HepG2 (cell line): ENCODE results near the gene CLEC3B. TPM values are rescaled to one million over a fixed set of nuclear protein-coding genes. Genes with fewer than 3 reads are reported as not detected.

Experiments used
- ATAC-seq: fragments of 200-7000 bp; cut with Tn5 transposase; 3 replicates; pipeline ENCODE4 v1.9.1; 2020; ENCODE audit warnings: mild to moderate bottlenecking, moderate library complexity
- BruUV-seq: library from RNA; stranded (reverse); fragments of 400-500 nt; replicated peaks from 2 replicates; lab custom pipeline; 2021; lab: Mats Ljungman, UMichigan
- CTCF ChIA-PET: fragments of 300-600 bp; formaldehyde crosslinking; extraction: SDS; loops from one replicate; lab custom pipeline; 2021; ENCODE audit warnings: low total read pairs, inconsistent platforms, low intra/inter-chr PET ratio; lab: Yijun Ruan, JAX
- POLR2A ChIA-PET: fragments of 350-600 bp; sonication (Branson Sonifier 250); formaldehyde crosslinking; loops from one replicate; lab custom pipeline; 2020; ENCODE audit warnings: antibody characterized with exemption, inconsistent platforms; lab: Yijun Ruan, JAX
- DNase-seq: peaks from one replicate; pipeline ENCODE4 v3.0.0-alpha.2; 2015; ENCODE audit warnings: low spot score
- FAIRE-seq: peaks from 3 replicates; lab custom pipeline; 2011; peaks lifted over from hg19 to GRCh38; lab: Jason Lieb, UNC
- H2AFZ ChIP-seq: one replicate; pipeline ENCODE4 v1.6.1; 2011; ENCODE audit warnings: low read length, inconsistent platforms
- H3K27ac ChIP-seq: fragments of 300-600 bp; 3 replicates; pipeline ENCODE4 v1.8.0; 2011; ENCODE audit warnings: mixed run types, mild to moderate bottlenecking, mixed read lengths, low read length, inconsistent platforms; ENCODE audit not compliant: insufficient read depth; ENCODE audit errors: extremely low read length
- H3K27me3 ChIP-seq, 2 experiments: fragments of 200-600 bp in 1 of 2; 2 replicates in 1 of 2; 3 replicates in 1 of 2; pipeline versions ENCODE4 v1.6.0 to v1.8.0; 2011; ENCODE audit warnings: low read length in 2 of 2, mild to moderate bottlenecking in 2 of 2, moderate library complexity in 2 of 2, inconsistent platforms in 1 of 2; ENCODE audit not compliant: insufficient read depth in 2 of 2, control insufficient read depth in 1 of 2
- H3K36me3 ChIP-seq, 2 experiments: fragments of 200-600 bp in 1 of 2; replicated peaks in 1 of 2; 2 replicates in 1 of 2; 3 replicates in 1 of 2; pipeline versions ENCODE4 v1.5.1 to v1.8.0; 2011; ENCODE audit warnings: low read length in 2 of 2, inconsistent platforms in 1 of 2; ENCODE audit not compliant: insufficient read depth in 2 of 2, control insufficient read depth in 1 of 2
- H3K4me1 ChIP-seq: 2 replicates; pipeline ENCODE4 v1.5.1; 2012; ENCODE audit warnings: low read length, inconsistent platforms; ENCODE audit not compliant: insufficient read depth
- H3K4me2 ChIP-seq: 2 replicates; pipeline ENCODE4 v1.6.0; 2011; ENCODE audit warnings: low read depth, low read length, inconsistent platforms
- H3K4me3 ChIP-seq, 3 experiments: fragments of 200-600 bp in 1 of 3; sonication (generic), shearing (Covaris generic) in 1 of 3; replicated peaks in 1 of 3; 2 replicates each; pipeline ENCODE4 v1.5.1; 2011 to 2016; ENCODE audit warnings: low read length in 3 of 3, inconsistent platforms in 2 of 3, low read depth in 2 of 3, mild to moderate bottlenecking in 2 of 3, control low read depth in 1 of 3, mixed read lengths in 1 of 3; ENCODE audit not compliant: insufficient read depth in 1 of 3
- H3K79me2 ChIP-seq: one replicate; pipeline ENCODE4 v1.6.1; 2011; ENCODE audit warnings: low read length, inconsistent platforms; ENCODE audit not compliant: insufficient read depth
- H3K9ac ChIP-seq: 2 replicates; pipeline ENCODE4 v1.6.0; 2011; ENCODE audit warnings: mild to moderate bottlenecking, low read depth, low read length, inconsistent platforms; ENCODE audit not compliant: insufficient read depth
- H3K9me3 ChIP-seq: 2 replicates; pipeline ENCODE4 v1.5.1; 2012; ENCODE audit warnings: mild to moderate bottlenecking, low read length
- H4K20me1 ChIP-seq: 2 replicates; pipeline ENCODE4 v1.6.0; 2011; ENCODE audit warnings: inconsistent platforms, mild to moderate bottlenecking, low read length, moderate library complexity; ENCODE audit not compliant: insufficient read depth
- ARNTL ChIP-seq: sonication (generic); formaldehyde crosslinking; IDR thresholded peaks from 2 replicates; pipeline ENCODE4 v1.4.0; 2020; ENCODE audit warnings: mild to moderate bottlenecking, missing genetic modification reagents
- CERS6 ChIP-seq: sonication (generic); formaldehyde crosslinking; IDR thresholded peaks from 2 replicates; pipeline ENCODE4 v1.5.0; 2020; ENCODE audit warnings: missing genetic modification reagents
- CREBL2 ChIP-seq: sonication (generic); formaldehyde crosslinking; IDR thresholded peaks from 2 replicates; pipeline ENCODE4 v1.8.1; 2023; ENCODE audit warnings: missing genetic modification reagents, mild to moderate bottlenecking, borderline replicate concordance
- DNMT3B ChIP-seq: conservative IDR thresholded peaks from 2 replicates; pipeline ENCODE4 v1.6.1; 2016; ENCODE audit warnings: missing biosample characterization, control low read depth
- HOXA7 ChIP-seq: sonication (generic); formaldehyde crosslinking; IDR thresholded peaks from 2 replicates; pipeline ENCODE4 v1.8.1; 2022; ENCODE audit warnings: mild to moderate bottlenecking, missing genetic modification reagents, moderate library complexity
- KDM6A ChIP-seq: IDR thresholded peaks from 2 replicates; pipeline ENCODE4 v1.6.1; 2016; ENCODE audit warnings: low read depth
- PBX2 ChIP-seq: IDR thresholded peaks from 2 replicates; pipeline ENCODE4 v1.6.1; 2016; ENCODE audit warnings: control low read depth
- POLR2AphosphoS2 ChIP-seq: IDR thresholded peaks from 2 replicates; pipeline ENCODE4 v1.6.1; 2011; ENCODE audit warnings: low read depth, low read length, improper control_type of control experiment
- ZNF263 ChIP-seq: sonication (generic); formaldehyde crosslinking; IDR thresholded peaks from 2 replicates; pipeline ENCODE4 v1.4.0; 2020; ENCODE audit warnings: missing genetic modification reagents
- ZNF274 ChIP-seq: sonication (generic); formaldehyde crosslinking; IDR thresholded peaks from 2 replicates; pipeline ENCODE4 v1.5.1; 2020; ENCODE audit warnings: mild to moderate bottlenecking, missing genetic modification reagents
- ZNF280D ChIP-seq: sonication (generic); formaldehyde crosslinking; IDR thresholded peaks from 2 replicates; pipeline ENCODE4 v1.5.1; 2020; ENCODE audit warnings: mild to moderate bottlenecking, missing genetic modification reagents
- ZNF605 ChIP-seq: sonication (generic); formaldehyde crosslinking; IDR thresholded peaks from 2 replicates; pipeline ENCODE4 v1.8.0; 2022; ENCODE audit warnings: mild to moderate bottlenecking, missing genetic modification reagents
- WGBS: methylation state at CpG from one replicate; pipeline ENCODE4 v1.1.6; 2017; ENCODE audit warnings: low lambda C conversion rate; 5-methylcytosine and 5-hydroxymethylcytosine counted together
- in situ Hi-C: cut with HindIII; loops from 2 replicates; pipeline ENCODE4 v1.10.0; 2017; ENCODE audit warnings: low pct_unique_long_range_greater_than_20kb; ENCODE audit not compliant: extremely low pct_ligation_motif_present
- intact Hi-C: fragments of 100-400 bp; cut with micrococcal nuclease; formaldehyde crosslinking; loops from one replicate; pipeline ENCODE4 v1.10.0; 2022; ENCODE audit not compliant: unreplicated experiment
- polyA plus RNA-seq, 8 experiments: library from polyadenylated mRNA; depleted of rRNA in 3 of 8; stranded (reverse) in 7 of 8; unstranded in 1 of 8; fragments of >200 nt; fragmentation: Illumina TruSeq in 4 of 8; extraction: Trizol in 4 of 8; gene quantifications; 2 replicates each; pipeline versions ENCODE4 v1.2.1 to v1.2.3, GENCODE V29; 2011 to 2016; ENCODE audit warnings: low read depth in 4 of 8, missing spikeins in 1 of 8, mixed read lengths in 1 of 8; ENCODE audit not compliant: insufficient read depth in 1 of 8
- total RNA-seq, 5 experiments: library from RNA; depleted of rRNA; stranded (reverse); fragments of >200 nt; fragmentation: Illumina TruSeq; extraction: Trizol; gene quantifications; 2 replicates each; pipeline ENCODE4 v1.2.3, GENCODE V29; 2016; ENCODE audit warnings: low read depth in 1 of 5

The CLEC3B gene
- total and polyA plus RNA-seq, 2 of the 13 experiments (the other 11 are each of a cell fraction or from before 2014, with no cell fraction given): 0.07 TPM; not detected in 1

DNA sequence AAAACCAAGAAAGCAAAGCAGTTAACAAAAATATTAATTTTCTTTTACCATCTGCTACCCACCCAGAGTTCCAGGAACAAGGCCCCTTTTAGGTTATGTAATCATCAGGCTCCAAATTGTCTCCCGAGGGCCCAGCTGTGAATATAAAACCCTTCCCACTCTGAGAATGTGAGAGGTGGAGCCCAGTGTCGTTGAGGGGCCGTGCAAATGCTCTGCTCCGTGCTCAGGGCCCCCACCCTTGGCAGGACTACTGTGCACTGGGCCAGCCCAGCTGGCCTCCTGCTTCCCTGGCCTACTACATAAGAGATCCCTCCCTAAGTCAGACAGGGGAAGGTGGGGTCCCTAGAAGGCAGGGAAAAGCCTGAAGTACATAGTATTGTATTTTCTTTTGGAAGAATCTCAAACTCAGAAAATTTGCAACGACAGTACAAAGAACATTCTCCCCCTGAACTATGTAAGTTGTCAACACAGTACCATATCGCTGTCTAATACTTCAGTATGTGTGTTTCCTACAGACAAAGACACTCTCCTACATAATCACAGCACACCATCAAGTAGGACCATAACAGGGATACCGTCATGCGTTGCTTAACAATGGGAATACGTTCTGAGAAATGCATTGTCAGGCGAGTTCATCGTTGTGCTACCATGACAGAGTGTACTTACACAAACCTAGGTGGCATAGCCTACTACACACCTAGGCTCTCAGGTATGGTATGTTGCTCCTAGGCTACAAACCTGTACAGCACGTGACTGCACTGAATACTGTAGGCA lies 4.4 kb upstream of the CLEC3B start:
- ATAC-seq (peak; percentile 21; the same call in 1 of the 3 replicates), DNase-seq (no peak), FAIRE-seq (no peak)
- Histone ChIP-seq H3K36me3 (no peaks in the 10 kb centered on the region; a peak in 1 of 5 replicates), H4K20me1 (no peaks in the 10 kb centered on the region), H3K79me2 (no peaks in the 10 kb centered on the region), H3K27ac (no peak overlapping the region), H3K27me3 (no peaks in the 10 kb centered on the region), H3K4me1 (no peaks in the 10 kb centered on the region), H3K9me3 (no peaks in the 10 kb centered on the region), H3K9ac (no peak overlapping the region), H2AFZ (no peak overlapping the region), H3K4me2 (no peak overlapping the region), H3K4me3 (no peak overlapping the region)
- in situ Hi-C loops (no loop called here), intact Hi-C loops (no loop called here)
- ChIA-PET CTCF (no interaction called here), POLR2A (no interaction called here)
- no TSS peak for BruUV-seq
- WGBS: 75% methylated on average over 12 of the region's 12 CpGs
- TF ChIP-seq POLR2AphosphoS2 (no peak), PBX2 (no peak), HOXA7 (CRISPR knock-in tag) (no peak), KDM6A (CRISPR knock-in tag) (no peak), DNMT3B (CRISPR knock-in tag) (no peak), ZNF263 (CRISPR knock-in tag) (no peak), ZNF605 (CRISPR knock-in tag) (no peak), CREBL2 (CRISPR knock-in tag) (no peak), ZNF280D (CRISPR knock-in tag) (no peak), CERS6 (CRISPR knock-in tag) (no peak), ARNTL (CRISPR knock-in tag) (no peak), ZNF274 (CRISPR knock-in tag) (no peak)
